Hematopoietic multipotent progenitor cell treated with erythropoietin and hydrocortisone succinate and interleukin-3 and kit ligand, for 4 days (in vitro differentiated cells): ENCODE measurements around the gene PUS7L.
"Not testable (repeated sequence)": the region's sequence is repeated elsewhere in the genome, so short reads cannot be mapped to it uniquely, and the experiment has no call there.

Experiments
- DNase-seq: peaks from one replicate; pipeline ENCODE4 v3.0.0-alpha.2; 2015

PUS7L gene

DNA sequence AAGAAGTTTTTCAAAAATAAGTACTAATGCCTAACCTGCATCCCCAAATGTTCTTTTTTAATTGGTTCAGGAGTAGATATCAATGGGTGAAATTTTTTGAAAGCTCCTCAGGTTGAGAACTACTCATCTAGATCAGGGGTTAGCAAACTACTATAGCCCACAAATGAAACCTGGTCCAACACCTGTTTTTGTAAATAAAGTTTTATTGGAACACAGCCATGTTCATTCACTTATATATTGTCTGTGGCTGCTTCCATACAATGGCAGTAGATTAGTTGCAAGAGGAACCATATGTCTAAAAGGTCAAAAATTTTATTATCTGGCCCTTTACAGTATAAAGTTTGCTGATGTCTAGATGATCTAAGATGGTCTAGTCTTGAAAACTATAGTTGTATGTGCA, 13.8 kb downstream of the PUS7L start:
- no peak for DNase-seq

DNA sequence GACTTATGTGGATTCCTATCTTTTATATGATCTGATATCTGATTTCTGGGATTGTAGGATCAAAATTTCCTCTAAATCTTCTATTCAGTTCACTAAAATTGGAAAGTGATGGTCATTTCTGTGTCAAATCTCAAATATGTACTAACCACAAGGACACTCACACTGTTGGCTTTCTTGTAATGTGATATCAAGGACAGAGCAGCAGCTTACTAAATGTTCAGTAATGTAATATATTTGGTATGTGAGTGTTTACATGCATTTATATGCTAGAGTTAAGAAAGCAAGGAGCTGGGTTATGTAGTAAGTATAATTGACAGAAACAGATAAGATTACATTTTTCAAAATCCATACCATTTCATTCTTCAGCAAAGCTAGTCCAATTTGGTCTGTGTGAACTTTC, 16.5 kb downstream of the PUS7L start:
- DNase-seq: no peak

DNA sequence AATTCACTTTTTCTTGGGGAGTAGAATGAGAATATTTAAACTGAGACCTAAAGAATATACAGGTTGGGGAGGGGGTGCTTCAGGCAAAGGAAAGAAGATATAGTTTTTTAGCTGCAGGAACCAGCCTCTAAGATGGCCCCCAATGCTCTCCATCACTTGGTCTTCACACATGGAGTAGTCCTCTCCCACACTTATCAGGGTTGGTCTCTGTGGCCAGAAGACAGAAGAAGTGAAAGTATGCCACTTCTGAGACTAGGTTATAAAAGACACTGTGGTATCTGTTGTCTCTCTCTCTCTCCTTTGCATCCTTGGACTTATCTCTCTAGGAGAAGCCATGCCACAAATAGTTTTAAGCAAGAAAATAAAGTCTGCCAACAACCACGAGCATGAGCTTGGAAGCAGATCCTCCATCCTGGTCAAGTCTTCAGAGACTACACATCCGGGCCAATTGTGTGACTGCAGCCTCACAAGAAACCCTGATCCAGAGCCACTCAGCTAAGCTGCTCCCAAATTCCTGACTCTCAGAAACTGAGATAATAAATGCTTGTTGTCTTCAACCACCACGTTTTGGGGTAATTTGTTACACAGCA, 18.0 kb downstream of the PUS7L start:
- no peak for DNase-seq

DNA sequence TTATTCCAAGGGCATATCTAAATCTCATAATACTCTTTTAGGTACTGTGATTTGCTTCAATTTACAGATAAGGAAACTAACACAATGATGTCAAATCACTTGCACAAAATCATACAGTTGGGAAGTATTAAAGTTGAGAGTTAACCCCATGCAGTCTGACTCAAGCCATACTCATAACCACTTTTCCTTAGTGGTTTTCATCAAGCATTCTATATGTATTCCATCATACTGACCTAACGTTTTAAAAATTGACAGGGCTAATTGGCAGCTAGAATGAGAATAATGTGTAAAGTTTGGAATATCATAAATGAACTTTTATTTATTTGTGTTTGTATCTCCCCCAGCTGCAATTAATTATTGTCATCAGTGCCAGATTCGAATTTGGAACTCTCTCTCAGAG, 20.9 kb downstream of the PUS7L start:
- no peak for DNase-seq

DNA sequence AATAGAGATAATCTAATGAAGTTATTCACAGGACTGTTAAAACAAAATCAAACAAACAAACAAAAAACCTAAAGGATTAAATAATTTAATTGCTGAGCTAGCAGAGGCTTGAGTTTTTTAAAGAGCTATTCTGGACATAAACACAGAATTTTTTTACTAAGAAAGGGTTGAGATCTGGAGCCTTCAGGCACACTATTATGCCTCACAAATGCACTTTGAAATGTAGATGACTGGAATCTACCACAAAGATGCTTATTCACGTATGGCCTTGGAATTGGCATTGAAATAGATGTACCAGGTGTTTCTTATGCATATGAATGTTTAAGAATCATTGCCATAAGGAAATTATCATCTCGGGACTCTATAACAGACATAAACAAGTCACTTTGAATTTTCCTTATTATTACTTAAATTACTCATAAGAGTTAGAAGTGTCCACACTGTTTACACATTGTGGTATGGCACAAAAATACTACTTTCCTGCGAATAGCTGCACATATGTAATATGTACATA, 21.6 kb downstream of the PUS7L start:
- DNase-seq: no peak

DNA sequence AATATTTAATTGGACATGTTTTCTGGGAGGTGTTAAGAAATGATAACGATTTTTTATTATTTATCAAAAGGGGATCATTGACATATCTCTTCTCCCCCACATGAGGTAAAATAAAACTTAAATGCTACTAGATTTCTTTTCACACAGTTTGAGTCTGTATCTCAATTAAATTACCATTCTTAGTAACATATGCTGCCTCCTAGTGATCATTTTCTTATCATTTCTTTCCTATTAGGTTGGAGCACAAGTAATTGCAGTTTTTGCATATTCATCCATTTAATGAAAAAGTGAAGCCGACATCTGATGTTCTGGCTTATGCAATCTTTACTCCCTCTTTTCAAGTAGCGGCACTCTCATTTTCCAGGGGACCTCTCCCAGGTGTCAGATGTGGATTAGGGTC, 24.9 kb downstream of the PUS7L start:
- peak; percentile 3 for DNase-seq

DNA sequence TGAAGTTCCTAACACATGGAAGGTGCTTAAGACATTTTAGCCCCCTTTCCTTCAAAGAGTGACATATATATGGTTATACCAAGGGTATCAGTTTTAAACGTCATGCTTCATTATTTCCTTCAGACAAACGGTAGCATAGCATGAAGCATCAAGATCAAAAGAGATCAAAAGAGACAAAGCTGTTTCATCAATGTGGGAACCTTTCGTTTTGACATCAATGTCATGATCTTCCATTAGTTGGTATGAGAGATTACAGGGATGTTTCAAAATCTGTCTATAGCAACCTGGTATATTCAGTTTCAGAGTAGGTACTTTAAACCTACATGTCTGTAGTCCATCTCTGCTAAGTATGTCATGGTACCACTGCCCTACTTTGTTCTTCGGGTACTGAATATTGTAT, 28.3 kb downstream of the PUS7L start:
- DNase-seq: no peak

DNA sequence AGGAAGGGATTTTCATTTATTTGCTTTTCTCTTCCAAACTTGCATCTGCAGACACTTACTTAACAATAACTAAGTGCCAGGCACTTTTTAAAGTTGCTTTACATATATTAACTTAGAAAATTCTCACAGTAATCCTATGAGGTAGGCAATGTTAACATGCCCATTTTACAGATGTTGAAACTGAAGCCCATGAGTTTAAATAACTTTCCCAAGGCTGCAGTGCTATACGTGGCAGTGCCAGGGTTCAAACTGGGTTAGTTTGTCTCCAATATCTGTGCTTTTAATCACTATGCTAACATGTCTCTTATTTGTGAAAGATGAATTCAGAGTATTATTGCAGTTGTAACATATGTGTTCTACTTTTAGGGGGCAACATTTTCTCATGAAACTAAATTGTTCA, 29.9 kb downstream of the PUS7L start:
- no peak for DNase-seq

DNA sequence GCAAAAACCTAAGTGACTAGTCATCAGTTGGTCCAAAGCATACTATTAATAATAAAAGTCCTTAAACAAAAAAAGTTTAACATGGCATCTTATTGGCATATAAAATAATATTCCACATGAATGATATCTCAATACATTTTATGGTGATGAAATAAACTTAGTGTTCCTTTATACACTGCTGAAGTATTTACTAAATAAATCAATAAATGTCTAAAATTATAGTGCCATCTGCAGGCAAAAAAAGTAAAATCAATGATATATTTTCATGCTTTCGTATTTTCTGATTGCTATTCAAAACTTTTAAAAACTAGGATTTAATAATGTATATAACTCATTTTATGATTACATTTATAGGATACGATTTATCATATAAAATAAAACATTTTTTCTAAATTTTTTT, 30.5 kb downstream of the PUS7L start:
- DNase-seq: peak; percentile 30

DNA sequence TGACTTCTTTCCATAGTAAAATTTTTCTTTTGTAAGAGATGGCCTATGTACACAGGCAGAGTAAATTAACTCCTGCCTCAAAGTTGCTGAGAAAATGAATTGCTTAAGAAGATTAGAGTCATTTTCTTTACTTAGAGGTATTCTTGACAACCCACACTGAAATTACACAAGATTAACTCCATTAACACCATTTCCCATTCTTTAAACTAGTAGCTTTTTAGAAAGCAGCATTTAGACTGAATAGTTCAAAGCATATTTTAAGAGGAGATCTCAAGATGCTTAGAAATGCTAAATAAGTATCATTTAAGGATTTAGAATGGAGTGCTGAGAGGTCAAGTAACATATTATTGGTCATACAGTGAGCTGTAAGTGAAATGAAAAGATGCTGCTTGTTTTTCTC, 35.5 kb downstream of the PUS7L start:
- no peak for DNase-seq

DNA sequence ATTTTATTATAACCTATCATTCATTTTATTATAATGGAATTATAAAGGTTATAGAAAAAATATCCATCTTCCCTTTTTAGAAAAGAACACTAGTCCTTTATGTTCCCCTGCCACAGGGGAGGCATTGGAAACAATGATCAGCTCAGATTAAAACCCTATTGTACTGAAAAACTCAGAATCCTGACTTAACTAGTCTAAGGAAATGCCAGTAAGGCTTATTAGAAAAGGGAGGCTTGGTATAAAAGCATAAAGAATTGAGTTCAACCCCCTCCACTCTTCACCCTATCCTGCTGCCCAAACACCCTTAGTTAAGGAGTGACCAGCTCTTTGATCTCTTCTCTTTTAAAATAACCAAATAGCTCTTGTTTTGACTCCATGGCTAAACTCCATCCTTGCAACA, 36.0 kb downstream of the PUS7L start:
- DNase-seq: no peak

DNA sequence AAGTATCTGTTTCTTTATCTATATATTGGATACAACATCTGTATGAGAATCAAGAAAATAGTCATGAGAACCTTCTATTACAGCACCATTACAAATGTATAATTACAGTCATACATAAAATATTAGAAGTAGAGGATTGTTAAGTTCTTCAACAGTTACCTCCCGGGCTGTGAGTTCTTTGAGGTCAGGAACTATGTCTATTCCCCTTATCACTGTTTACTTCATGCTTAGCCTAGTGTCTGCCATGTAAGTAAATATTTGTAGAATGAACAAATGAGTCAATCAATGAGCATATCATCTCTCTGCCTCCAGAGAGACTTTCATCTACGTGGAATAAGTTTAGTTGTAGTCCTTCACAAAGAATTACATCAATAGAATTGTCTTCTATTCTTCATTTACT, 47.2 kb downstream of the PUS7L start:
- DNase-seq: no peak

DNA sequence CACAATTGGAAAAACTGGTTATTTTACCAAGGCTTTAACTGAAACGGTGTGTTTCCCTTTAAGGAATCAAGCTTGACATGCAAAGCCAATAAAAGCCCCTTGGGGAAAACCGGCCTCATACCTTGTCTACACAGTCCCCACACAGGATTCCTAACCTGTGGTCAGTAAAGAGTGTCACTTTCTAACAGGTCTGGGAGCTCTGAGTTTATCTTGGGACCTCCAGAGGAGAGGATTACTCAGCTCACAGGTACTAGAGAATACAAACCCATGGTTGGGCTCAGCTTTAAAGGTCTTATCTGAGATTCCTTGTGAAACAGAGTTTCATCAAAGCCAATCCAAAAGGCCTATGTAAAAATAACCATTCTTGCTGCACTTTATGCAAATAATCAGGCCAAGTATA, 54.8 kb downstream of the PUS7L start:
- not testable (repeated sequence) for DNase-seq

DNA sequence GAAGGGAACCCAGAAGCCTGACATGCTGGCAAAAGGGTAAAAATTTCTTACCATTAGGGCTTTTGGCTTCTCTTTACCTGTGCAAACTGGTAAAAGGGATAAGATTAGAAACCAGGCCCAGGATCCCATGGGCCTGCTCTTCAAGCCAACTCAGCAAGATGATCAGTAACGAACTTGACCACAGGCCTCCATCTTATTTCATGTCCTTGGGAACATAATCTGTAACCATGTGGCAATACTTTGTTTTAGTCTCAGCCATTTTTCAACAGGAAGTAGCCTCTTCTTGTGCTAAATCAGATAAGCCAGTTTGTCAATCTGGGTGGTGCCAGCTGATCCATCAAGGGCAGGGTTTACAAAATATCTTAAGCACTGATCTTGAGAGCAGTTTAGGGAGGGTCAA, 57.4 kb downstream of the PUS7L start:
- peak; percentile 38 for DNase-seq

DNA sequence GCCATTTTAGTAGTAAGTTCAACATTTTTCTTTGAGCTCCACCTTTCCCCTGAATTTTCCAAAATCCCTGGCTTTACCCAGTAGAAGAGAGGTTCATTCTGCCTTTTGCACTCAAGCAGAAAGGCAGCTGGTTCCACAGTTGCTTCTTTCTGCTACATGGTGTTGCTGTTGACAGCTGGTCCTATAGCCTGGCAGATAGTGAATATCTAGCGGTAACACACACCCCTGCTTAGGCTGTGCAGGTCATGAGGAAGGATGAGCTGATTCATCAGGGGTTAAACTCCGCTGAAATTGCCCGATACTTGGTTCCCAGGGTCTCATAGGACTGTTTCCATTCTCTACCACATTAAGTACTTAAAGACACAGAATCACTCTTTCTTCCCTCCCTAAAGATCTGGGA, 62.4 kb downstream of the PUS7L start:
- DNase-seq: no peak

DNA sequence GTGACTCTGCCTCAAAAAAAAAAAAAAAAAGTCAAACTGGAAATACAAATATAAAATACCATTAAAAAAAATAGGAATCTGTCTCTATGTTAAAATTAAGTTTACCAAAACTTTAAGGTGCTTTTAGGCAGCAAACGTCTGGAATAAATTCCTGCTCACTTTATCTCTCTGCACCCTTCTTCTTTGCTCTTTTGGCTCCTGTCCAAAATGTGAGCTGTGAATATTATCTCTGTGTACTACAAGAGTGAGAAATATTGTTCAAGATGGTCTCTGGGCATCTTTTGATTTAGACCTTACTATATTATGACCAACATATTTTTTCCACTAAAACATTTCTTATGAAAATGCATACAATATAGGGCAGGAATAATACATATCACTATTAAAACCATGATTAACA, 63.7 kb downstream of the PUS7L start:
- no peak for DNase-seq

DNA sequence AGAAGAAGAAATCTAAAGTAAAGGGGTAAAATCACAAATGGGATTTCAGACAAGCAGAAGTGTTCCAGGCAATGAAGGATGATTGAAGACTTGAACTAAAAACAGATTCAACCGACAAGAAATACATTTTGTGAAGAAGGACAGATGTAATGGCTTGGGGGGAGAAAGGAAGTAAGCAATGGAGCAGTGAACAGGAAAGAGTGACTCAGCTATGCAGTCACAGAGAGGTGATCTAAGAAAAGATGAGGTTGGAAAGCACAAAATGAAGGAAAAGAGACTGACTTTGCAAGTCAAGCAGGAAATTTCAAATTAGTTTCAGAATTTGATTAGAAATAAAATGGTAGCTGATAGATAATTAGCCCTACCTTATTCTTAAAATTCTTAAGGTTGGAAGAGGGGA, 66.5 kb downstream of the PUS7L start:
- DNase-seq: peak; percentile 15

DNA sequence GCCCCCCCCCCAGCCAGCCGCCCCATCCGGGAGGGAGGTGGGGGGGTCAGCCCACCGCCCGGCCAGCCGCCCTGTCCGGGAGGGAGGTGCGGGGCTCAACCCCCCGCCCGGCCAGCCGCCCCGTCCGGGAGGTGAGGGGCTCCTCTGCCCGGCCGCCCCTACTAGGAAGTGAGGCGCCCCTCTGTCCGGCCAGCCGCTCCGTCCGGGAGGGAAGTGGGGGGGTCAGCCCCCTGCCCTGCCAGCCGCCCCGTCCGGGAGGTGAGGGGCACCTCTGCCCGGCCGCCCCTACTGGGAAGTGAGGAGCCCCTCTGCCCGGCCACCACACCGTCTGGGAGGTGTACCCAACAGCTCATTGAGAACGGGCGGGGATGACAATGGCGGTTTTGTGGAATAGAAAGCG, 73.1 kb downstream of the PUS7L start:
- not testable (repeated sequence) for DNase-seq

DNA sequence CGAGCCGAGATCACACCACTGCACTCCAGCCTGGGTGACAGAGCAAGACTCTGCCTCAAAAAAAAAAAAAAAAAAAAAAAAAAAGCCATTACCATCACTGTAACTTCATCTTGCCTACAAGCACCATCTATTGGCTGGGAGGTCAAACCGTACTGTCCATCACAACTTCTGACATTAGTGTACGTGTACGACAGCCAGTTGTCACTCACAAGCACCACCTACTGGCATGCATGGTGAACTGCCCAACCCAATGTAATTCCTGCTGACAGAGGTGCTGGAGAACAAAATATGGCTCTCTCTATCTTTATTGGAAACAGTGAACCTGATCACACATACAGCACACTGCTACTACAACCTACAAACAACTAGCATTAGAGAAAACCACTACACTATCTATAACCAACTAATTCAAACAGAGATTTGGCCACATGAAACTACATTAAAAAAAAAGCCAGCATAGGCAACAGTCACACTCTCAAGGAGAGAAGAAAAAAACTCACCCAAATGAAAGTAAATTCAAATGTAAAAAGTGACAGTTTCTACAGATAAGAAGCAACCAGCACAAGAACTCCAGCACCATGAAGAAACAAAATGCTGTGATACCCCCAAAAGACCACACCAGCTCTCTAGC, 82.3 kb downstream of the PUS7L start:
- peak; percentile 62 for DNase-seq

DNA sequence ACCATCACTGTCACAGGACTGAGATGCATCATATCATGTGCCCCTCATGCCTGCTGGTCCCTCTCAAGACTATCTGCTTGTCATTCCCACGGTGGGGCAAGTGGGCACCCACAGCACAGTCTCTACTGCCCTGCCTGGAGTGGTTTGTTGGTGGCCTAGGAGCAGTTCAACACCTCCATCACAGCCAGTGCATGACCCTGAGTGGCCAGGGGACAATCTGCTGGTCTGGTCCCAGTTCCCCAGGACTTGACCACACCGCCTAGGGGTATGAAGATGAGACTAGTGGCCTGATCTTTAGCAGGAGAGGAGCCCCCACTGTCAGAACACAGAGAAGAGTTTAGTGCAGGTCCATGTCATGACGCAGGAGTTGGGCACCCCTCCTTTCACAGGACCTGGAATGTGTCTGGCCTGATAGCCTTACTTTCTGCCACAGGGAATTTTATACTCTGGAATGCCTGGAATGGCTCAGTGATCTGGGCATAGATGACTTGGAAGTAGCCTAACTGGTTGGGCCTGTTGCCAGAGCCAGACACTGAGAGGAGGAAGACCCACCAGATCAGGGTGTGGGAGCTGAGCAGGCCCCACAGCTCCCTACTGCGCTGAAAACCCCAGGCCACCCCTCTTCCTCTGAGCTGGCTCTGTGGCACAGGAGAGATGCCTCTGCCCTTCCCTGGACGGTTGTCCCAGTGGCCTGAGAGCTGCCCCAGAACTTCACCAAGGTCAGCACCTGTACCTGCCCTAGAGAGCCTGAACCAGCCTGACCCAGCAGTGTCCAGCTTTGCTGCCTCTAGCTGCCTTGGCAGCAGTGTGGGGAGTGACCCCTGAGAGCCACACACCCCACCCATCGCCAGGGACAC, 83.3 kb downstream of the PUS7L start:
- no peak for DNase-seq

DNA sequence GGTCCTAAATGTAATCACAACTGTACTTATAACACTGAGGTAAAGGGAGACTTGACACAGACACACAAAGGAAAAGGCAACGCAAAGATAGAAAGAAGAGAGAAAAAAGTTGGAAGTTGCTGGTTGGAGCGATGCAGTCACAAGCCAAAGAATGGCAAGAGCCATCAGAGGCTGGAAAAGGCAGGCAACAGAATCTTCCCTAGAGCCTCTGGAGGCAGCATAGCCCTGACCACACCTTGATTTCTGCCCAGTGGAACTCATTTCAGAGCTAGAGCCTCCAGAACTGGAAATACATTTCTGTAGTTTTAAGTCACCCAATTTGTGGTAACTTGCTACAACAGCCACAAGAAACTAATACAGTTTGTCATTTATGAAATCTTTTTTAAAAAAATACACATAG, 89.2 kb downstream of the PUS7L start:
- no peak for DNase-seq
